Esophagus muscularis mucosa (tissue), 4 donors: ENCODE results near the gene ABTB2. TPM values are rescaled to one million over a fixed set of nuclear protein-coding genes. Genes with fewer than 3 reads are reported as not detected.

Source experiments
- DNase-seq: peaks from one replicate; pipeline ENCODE4 v3.0.0-alpha.2; 2017; ENCODE audit errors: extremely low spot score
- H3K27ac ChIP-seq, 4 donors: fragments of 200-600 bp; sonication (generic); replicated peaks in 1 of 4; 1 replicate in 3 of 4; 2 replicates in 1 of 4; pipeline ENCODE4 v1.5.1; 2016 to 2019; ENCODE audit warnings: mild to moderate bottlenecking in 1 of 4
- H3K27me3 ChIP-seq, 4 donors: fragments of 200-600 bp; sonication (generic); one replicate each; pipeline versions ENCODE4 v1.5.1 to v1.6.0; 2016 to 2019
- H3K36me3 ChIP-seq, 4 donors: fragments of 200-600 bp; sonication (generic); one replicate each; pipeline ENCODE4 v1.5.1; 2016 to 2019
- H3K4me1 ChIP-seq, 4 donors: fragments of 200-600 bp; sonication (generic); one replicate each; pipeline ENCODE4 v1.5.1; 2016 to 2019
- H3K4me3 ChIP-seq, 4 donors: fragments of 200-600 bp; sonication (generic); 1 replicate in 2 of 4; 2 replicates in 2 of 4; pipeline ENCODE4 v1.5.1; 2016 to 2019; ENCODE audit warnings: mild to moderate bottlenecking in 4 of 4, moderate library complexity in 1 of 4
- H3K9me3 ChIP-seq, 4 donors: fragments of 200-600 bp; sonication (generic); 1 replicate in 3 of 4; 2 replicates in 1 of 4; pipeline ENCODE4 v1.5.1; 2016 to 2019
- EP300 ChIP-seq: sonication (generic); formaldehyde crosslinking; IDR thresholded peaks from one replicate; pipeline ENCODE4 v1.6.1; 2017; ENCODE audit warnings: antibody characterized with exemption
- POLR2A ChIP-seq: fragments of 450-650 bp; IDR thresholded peaks from one replicate; pipeline ENCODE4 v1.6.1; 2017; ENCODE audit warnings: antibody characterized with exemption, moderate library complexity, mild to moderate bottlenecking, low read depth
- POLR2AphosphoS5 ChIP-seq, 2 donors: sonication (generic); formaldehyde crosslinking; IDR thresholded peaks; one replicate each; pipeline ENCODE4 v1.6.1; 2017; ENCODE audit warnings: antibody characterized with exemption in 2 of 2
- WGBS: methylation state at CpG from one replicate; pipeline ENCODE4 v1.1.5; 2018; 5-methylcytosine and 5-hydroxymethylcytosine counted together
- intact Hi-C: fragments of 100-400 bp; cut with DNase I; formaldehyde crosslinking; loops from one replicate; pipeline ENCODE4 v1.15.1; 2023
- total RNA-seq, 4 donors: library from RNA; depleted of rRNA; stranded (reverse); fragments of >200 nt; gene quantifications; one replicate each; pipeline versions ENCODE4 v1.1.0 to v1.2.1, GENCODE V29; 2016
- TF ChIP-seq, protein P1 (sequence below), 3 experiments: fragments of 200-600 bp in 2 of 3; fragments of 450-650 bp in 1 of 3; sonication (generic) in 2 of 3; IDR thresholded peaks; one replicate each; pipeline ENCODE4 v1.5.1; 2017 to 2019; ENCODE audit warnings: antibody characterized with exemption in 3 of 3, mild to moderate bottlenecking in 2 of 3, moderate library complexity in 1 of 3

ABTB2 gene
- total RNA-seq, 4 donors from 2014 or later: 5.0 to 8.0 (median 7.2) TPM

DNA sequence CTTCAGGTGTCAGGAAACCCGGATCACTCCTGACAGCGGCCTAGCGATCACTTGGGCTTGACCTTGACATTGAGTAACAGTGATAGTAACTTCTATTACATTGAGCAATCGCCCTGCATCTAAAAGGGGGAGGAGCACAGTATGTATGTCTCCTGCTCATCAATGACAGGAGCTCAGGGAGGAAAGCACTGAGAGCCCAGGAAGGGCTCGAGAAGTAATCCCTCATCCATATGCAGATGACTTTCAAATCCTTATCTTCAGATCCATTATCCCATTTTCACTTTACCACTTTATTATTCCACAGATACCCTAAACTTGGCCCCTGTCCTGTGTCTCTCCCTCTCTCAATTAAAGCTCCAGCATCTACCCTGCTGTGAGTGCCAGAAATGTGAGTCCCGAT is 47.8 kb downstream of the ABTB2 start:
- peaks cover 17 to 28% (median 23%) of the 10 kb centered on the region in 4 donors for H3K4me1 ChIP-seq
- H3K27ac ChIP-seq: no peak overlapping the region
- TF ChIP-seq, protein P1, sequence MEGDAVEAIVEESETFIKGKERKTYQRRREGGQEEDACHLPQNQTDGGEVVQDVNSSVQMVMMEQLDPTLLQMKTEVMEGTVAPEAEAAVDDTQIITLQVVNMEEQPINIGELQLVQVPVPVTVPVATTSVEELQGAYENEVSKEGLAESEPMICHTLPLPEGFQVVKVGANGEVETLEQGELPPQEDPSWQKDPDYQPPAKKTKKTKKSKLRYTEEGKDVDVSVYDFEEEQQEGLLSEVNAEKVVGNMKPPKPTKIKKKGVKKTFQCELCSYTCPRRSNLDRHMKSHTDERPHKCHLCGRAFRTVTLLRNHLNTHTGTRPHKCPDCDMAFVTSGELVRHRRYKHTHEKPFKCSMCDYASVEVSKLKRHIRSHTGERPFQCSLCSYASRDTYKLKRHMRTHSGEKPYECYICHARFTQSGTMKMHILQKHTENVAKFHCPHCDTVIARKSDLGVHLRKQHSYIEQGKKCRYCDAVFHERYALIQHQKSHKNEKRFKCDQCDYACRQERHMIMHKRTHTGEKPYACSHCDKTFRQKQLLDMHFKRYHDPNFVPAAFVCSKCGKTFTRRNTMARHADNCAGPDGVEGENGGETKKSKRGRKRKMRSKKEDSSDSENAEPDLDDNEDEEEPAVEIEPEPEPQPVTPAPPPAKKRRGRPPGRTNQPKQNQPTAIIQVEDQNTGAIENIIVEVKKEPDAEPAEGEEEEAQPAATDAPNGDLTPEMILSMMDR (IDR thresholded peaks at IDR 0.05): no peak
- no peak for TF ChIP-seq EP300
- TF ChIP-seq POLR2AphosphoS5 (IDR thresholded peaks at IDR 0.05): no peak
- TF ChIP-seq POLR2A: no peak
- no peak overlapping the region for H3K4me3 ChIP-seq
- no peaks in the 10 kb centered on the region for H3K36me3 ChIP-seq
- WGBS: 79% methylated on average over 6 of the region's 6 CpGs
- H3K27me3 ChIP-seq: no peaks in the 10 kb centered on the region
- no peaks in the 10 kb centered on the region for H3K9me3 ChIP-seq
- DNase-seq: no peak
- intact Hi-C loops: no loop called here

GRCh38 chr11:34308913-34309585 is 48.8 kb downstream of the ABTB2 start:
- DNase-seq: no peak
- intact Hi-C loops: no loop called here
- H3K36me3 ChIP-seq: no peaks in the 10 kb centered on the region
- H3K4me3 ChIP-seq: no peak overlapping the region
- peaks cover 17 to 28% (median 23%) of the 10 kb centered on the region in 4 donors for H3K4me1 ChIP-seq
- no peaks in the 10 kb centered on the region for H3K27me3 ChIP-seq
- no peak overlapping the region for H3K27ac ChIP-seq
- TF ChIP-seq EP300 (no peak), POLR2AphosphoS5 (IDR thresholded peaks at IDR 0.05) (no peak), POLR2A (no peak)
- TF ChIP-seq, protein P1 (IDR thresholded peaks at IDR 0.05): no peak
- no peaks in the 10 kb centered on the region for H3K9me3 ChIP-seq
- WGBS: 72% methylated on average over 8 of the region's 8 CpGs

DNA sequence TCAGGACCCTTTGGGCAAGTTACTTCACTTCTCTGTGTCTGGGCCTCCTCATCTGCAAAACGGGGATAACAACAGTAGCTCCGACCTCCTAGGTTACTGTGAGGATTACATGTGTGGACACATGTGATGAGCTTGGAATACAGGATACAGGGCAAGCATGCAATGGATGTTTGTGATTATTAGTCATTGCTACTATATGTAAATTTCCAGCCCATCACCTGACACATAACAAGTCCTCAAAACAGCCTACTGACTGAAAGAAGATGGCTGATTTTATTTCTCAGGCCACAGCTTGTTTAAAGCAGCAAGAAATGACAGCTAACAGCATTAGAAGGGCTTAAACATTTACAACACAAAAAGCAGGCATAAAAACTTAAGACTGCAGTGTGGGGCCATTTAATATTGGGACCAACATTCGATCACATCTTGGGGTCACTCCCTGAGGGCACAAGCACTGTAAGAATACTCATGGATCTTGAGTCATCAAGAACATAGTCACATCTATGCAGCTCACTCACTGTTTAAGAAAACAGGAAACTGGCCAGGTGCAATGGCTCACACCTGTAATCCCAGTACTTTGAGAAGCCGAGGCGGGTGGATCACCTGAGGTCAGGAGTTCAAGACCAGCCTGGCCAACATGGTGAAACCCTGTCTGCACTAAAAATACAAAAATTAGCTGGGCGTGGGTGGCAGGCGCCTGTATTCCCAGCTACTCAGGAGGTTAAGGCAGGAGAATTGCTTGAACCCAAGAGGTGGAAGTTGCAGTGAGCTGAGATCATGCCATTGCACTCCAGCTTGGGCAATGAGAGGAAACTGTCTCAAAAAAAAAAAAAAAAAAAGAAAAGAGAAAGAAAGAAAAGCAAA is 49.5 kb downstream of the ABTB2 start:
- no peak for TF ChIP-seq EP300
- no peak for TF ChIP-seq POLR2A
- TF ChIP-seq, protein P1 (IDR thresholded peaks at IDR 0.05): no peak
- TF ChIP-seq POLR2AphosphoS5 (IDR thresholded peaks at IDR 0.05): no peak
- H3K27ac ChIP-seq: no peak overlapping the region
- WGBS: 85% methylated on average over 6 of the region's 7 CpGs

GRCh38 chr11:34305780-34306179 is 52.0 kb downstream of the ABTB2 start:
- Histone ChIP-seq H3K27ac (no peak overlapping the region), H3K36me3 (no peaks in the 10 kb centered on the region), H3K4me3 (no peak overlapping the region), H3K4me1 (peaks cover 5 to 19% (median 8%) of the 10 kb centered on the region in 4 donors), H3K27me3 (no peaks in the 10 kb centered on the region), H3K9me3 (no peaks in the 10 kb centered on the region)
- whole genome bisulfite sequencing: 93% methylated on average over 1 of the region's 1 CpG
- no peak for TF ChIP-seq POLR2A
- DNase-seq: no peak
- intact Hi-C loops: no loop called here

More for the DNA sequence above, 49.5 kb downstream of the ABTB2 start:
- Histone ChIP-seq H3K4me1 (peaks cover 17 to 28% (median 23%) of the 10 kb centered on the region in 4 donors), H3K9me3 (no peaks in the 10 kb centered on the region), H3K4me3 (no peak overlapping the region), H3K36me3 (no peaks in the 10 kb centered on the region), H3K27me3 (no peaks in the 10 kb centered on the region)
- intact Hi-C loops: no loop called here
- no peak for DNase-seq

DNA sequence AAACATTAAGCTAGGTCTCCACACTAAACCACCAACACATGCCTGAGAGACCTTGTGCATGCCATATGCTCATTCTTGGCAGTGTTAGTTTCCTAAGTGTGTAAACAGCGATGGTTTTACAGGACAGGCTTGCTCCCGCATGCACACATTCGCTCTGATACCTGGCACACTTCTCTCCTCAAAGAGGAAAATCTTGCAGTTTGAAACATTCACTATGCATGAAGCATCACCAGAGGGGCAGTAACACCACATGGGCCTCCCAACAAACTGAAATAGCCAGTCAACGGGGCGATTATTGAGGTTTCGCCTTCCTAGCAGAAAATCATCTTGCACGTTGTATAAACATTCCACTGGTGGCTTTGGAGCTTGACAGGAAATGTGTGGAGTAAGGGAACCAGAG is 52.6 kb downstream of the ABTB2 start:
- no peak overlapping the region for H3K4me3 ChIP-seq
- intact Hi-C loops: no loop called here
- TF ChIP-seq EP300: no peak
- TF ChIP-seq, protein P1 (IDR thresholded peaks at IDR 0.05): no peak
- no peak for TF ChIP-seq POLR2A
- TF ChIP-seq POLR2AphosphoS5 (IDR thresholded peaks at IDR 0.05): no peak
- H3K27me3 ChIP-seq: no peaks in the 10 kb centered on the region
- WGBS: 94% methylated on average over 7 of the region's 7 CpGs
- peaks cover 0 to 13% (median 2%) of the 10 kb centered on the region in 4 donors for H3K4me1 ChIP-seq
- H3K27ac ChIP-seq: no peak overlapping the region
- no peak for DNase-seq
- no peaks in the 10 kb centered on the region for H3K9me3 ChIP-seq
- no peaks in the 10 kb centered on the region for H3K36me3 ChIP-seq
